ENCODE measurements around the gene ADAM12. TPM values are rescaled to one million over a fixed set of nuclear protein-coding genes. Genes with fewer than 3 reads are reported as not detected.

ADAM12 gene
- total RNA-seq, 4 donors from 2014 or later: 0.19 to 2.6 (median 1.5) TPM

DNA sequence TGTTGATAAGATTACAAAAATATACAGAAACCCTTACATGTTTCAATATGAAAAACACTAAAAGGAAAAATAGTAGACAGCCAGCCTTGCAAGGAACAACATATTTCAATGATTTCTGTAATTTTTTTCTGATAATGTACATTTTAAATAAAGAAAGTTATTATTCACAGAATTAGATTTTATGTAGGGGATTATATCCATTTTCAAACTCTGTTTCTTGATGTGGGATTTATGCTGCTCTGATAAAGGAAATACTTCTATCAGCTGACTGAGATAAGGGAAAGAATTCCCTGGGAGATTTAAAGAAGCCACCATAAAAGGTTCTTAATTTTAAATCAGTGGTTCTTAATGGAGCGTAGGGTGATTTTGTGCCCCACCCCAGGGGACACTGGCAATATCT lies 180.4 kb downstream of the ADAM12 start:
- 100% methylated on average over 1 of the region's 1 CpG for WGBS
- TF ChIP-seq, protein P1, sequence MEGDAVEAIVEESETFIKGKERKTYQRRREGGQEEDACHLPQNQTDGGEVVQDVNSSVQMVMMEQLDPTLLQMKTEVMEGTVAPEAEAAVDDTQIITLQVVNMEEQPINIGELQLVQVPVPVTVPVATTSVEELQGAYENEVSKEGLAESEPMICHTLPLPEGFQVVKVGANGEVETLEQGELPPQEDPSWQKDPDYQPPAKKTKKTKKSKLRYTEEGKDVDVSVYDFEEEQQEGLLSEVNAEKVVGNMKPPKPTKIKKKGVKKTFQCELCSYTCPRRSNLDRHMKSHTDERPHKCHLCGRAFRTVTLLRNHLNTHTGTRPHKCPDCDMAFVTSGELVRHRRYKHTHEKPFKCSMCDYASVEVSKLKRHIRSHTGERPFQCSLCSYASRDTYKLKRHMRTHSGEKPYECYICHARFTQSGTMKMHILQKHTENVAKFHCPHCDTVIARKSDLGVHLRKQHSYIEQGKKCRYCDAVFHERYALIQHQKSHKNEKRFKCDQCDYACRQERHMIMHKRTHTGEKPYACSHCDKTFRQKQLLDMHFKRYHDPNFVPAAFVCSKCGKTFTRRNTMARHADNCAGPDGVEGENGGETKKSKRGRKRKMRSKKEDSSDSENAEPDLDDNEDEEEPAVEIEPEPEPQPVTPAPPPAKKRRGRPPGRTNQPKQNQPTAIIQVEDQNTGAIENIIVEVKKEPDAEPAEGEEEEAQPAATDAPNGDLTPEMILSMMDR (IDR thresholded peaks at IDR 0.05): no peak

DNA sequence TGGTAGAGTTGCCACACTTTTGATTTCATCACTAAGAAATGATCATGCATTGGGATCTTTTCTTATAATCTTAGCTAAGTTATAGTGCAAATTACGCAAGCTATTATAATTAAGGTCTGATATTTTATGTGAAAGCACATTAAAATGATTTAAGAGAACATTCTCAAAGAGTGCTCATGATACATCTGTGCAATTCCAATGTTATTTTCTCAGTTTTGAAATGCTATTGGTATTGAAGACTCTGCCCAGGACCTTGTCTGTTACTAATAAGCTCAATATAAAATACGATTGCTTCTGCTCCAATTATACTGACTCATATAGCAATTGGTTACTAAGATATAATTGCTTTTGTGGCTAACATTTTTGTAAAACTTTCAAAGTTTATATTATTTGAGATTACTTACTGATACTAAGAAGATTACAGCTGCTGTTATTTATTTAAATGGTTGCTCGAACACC lies 180.9 kb downstream of the ADAM12 start:
- Histone ChIP-seq H3K9me3 (no peaks in the 10 kb centered on the region), H3K4me3 (no peak overlapping the region), H3K36me3 (no peaks in the 10 kb centered on the region), H3K4me1 (no peaks in the 10 kb centered on the region), H3K27me3 (no peaks in the 10 kb centered on the region), H3K27ac (no peak overlapping the region)
- no peak for TF ChIP-seq POLR2A (IDR thresholded peaks at IDR 0.05)
- TF ChIP-seq EP300 (IDR thresholded peaks at IDR 0.05): no peak
- TF ChIP-seq POLR2AphosphoS5 (IDR thresholded peaks at IDR 0.05): peak in 1 of 3 donors; percentile 13
- TF ChIP-seq, protein P1 (IDR thresholded peaks at IDR 0.05): no peak
- DNase-seq (ENCODE audit: low spot score in 2 of 2): no peak
- WGBS: 68% methylated on average over 3 of the region's 3 CpGs

More for the DNA sequence above, 180.4 kb downstream of the ADAM12 start:
- no peaks in the 10 kb centered on the region for H3K27me3 ChIP-seq
- no peak overlapping the region for H3K4me3 ChIP-seq
- H3K9me3 ChIP-seq: no peaks in the 10 kb centered on the region
- DNase-seq (ENCODE audit: low spot score in 2 of 2): no peak
- H3K27ac ChIP-seq: no peak overlapping the region
- H3K36me3 ChIP-seq: no peaks in the 10 kb centered on the region
- no peaks in the 10 kb centered on the region for H3K4me1 ChIP-seq

DNA sequence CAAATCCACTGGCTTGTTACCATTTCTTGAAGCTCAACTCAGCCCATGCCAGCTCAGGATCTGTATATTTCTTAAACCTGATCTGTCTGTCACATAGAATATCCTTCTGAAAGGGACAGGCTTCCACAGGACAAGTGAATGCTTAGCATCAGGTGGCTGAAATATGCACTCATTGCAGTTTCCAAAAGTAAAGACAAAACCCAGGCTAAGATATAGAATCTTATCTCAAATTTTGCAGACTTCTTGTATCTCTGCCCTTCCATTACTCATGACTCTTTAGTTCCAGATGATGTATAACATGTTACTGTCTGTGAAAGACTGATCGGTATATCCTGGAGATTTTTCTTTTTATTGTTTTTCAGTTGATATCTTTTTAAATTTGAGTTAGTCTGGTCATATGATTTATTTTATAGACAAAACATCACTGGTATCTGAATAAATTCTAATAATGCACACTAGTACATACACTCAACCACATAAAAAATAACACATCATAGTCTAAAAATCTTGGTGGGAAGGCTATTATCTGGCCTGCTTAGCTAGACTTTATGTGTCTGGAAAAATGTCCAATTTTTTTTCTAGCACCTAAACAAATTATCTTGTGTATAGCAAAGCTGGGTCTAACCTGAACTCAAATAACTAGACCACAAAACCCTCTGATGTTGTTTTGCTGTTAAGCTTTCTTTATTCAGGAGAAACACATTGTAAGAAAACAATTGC lies 182.6 kb downstream of the ADAM12 start:
- Histone ChIP-seq H3K4me3 (no peak overlapping the region), H3K9me3 (no peaks in the 10 kb centered on the region), H3K36me3 (no peaks in the 10 kb centered on the region), H3K27me3 (no peaks in the 10 kb centered on the region), H3K4me1 (no peaks in the 10 kb centered on the region), H3K27ac (no peak overlapping the region)
- DNase-seq (ENCODE audit: low spot score in 2 of 2): no peak
- WGBS: 97% methylated on average over 1 of the region's 1 CpG
- no peak for TF ChIP-seq EP300 (IDR thresholded peaks at IDR 0.05)
- TF ChIP-seq POLR2A (IDR thresholded peaks at IDR 0.05): no peak
- TF ChIP-seq POLR2AphosphoS5 (IDR thresholded peaks at IDR 0.05): no peak
- TF ChIP-seq, protein P1 (IDR thresholded peaks at IDR 0.05): no peak

DNA sequence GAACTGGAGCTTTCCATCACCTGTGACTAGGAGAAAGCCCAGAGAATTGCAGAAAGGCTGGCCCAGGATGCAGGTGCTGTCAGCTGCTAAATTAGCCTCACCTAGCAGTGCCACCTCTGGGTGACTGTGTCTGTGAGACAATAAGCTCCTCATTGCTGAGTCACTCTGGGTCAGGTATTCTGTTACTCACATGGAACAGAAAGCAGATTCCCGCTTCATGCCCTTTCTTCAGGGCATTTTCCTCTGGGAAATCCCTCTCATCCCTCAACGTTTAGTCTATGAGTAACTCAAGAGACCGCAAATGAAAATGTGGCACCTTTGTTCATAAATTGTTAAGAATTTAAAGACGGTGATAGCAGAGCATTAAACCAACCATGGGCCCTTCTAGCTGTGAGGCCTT lies 184.0 kb downstream of the ADAM12 start:
- WGBS: 82% methylated on average over 4 of the region's 4 CpGs
- Histone ChIP-seq H3K27me3 (no peaks in the 10 kb centered on the region), H3K4me3 (no peak overlapping the region), H3K27ac (no peak overlapping the region), H3K36me3 (no peaks in the 10 kb centered on the region), H3K4me1 (no peaks in the 10 kb centered on the region), H3K9me3 (no peaks in the 10 kb centered on the region)
- TF ChIP-seq POLR2A (IDR thresholded peaks at IDR 0.05) (no peak), EP300 (IDR thresholded peaks at IDR 0.05) (no peak), POLR2AphosphoS5 (IDR thresholded peaks at IDR 0.05) (no peak)
- TF ChIP-seq, protein P1 (IDR thresholded peaks at IDR 0.05): no peak
- no peak for DNase-seq (ENCODE audit: low spot score in 2 of 2)

DNA sequence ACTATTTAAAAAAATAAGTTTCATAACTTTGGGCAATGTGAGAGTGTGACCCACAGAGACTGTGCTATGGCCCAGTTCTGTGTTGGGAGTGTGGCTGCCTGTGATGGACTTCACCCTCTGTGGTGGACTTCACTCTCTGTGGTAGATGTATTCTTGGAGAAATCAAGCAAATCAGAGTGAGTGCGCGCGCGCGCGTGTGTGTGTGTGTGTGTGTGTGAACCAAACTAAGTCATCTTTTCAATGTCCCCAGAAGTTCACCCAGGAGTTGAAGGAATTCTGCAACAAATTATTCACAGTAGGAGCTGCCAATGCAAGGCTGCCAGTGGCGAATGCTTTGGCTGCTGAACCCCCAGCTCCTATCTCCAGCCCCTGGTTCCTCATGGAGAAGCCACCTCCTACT lies 184.5 kb downstream of the ADAM12 start:
- no peak for DNase-seq (ENCODE audit: low spot score in 2 of 2)
- Histone ChIP-seq H3K9me3 (no peaks in the 10 kb centered on the region), H3K4me1 (no peaks in the 10 kb centered on the region), H3K36me3 (no peaks in the 10 kb centered on the region), H3K27me3 (no peaks in the 10 kb centered on the region), H3K27ac (no peak overlapping the region), H3K4me3 (no peak overlapping the region)
- 87% methylated on average over 7 of the region's 7 CpGs for WGBS
- TF ChIP-seq EP300 (IDR thresholded peaks at IDR 0.05) (no peak), POLR2A (IDR thresholded peaks at IDR 0.05) (no peak), POLR2AphosphoS5 (IDR thresholded peaks at IDR 0.05) (no peak)
- TF ChIP-seq, protein P1 (IDR thresholded peaks at IDR 0.05): no peak

Measured in suprapubic skin (tissue), 4 donors.